ENCODE results near the gene HTT.

GRCh38 chr4:3060946-3061345, 13.5 kb upstream of the HTT start:
- TF ChIP-seq CTCF (IDR thresholded peaks at IDR 0.05; ENCODE audit: insufficient read depth, low read depth, low read length) (no peak), EZH2 (IDR thresholded peaks at IDR 0.05; ENCODE audit: insufficient read depth, low read length) (no peak)

Data from astrocyte (in vitro differentiated cells and primary cell).